ENCODE results near the gene TTC39C.

The TTC39C gene

DNA sequence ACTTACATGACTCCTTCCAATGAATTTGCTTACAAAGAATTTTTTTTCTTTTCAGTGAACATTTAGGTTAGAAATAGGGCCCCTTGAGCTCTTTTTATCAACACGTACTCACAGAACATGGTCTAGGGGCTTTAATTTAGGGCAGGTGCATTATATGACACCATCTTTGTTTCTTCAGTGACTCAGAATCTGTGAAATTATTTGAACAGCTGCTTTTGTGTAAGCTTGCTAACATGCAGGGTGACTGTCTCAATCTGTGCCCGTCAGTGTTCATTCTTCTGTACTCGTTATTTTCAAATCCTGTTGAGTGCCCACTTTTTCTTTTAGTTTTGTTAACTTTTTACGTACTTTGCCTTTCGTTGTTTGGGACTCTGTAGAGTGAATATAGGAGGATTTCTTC is 71.5 kb downstream of the TTC39C start:
- no peak for DNase-seq (ENCODE audit: low read depth)

DNA sequence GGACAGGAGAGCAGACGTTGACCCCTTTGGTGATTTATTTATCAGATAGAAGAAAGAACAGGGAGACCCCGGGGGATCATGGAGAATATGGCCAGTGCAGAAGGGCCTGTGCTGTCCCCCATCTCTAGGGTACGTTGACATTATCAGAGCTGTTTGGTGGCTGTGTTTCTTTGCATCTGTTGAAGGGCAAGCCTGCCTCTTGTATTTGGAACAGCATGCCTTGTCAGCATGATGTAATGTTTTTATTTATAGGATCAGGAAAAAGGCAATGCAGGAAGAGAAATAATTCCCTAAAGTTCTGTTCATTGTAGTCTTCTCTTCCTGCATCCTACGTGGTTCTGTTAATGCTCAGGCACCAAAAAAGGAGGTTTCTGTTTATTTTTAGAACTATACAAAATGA is 74.5 kb downstream of the TTC39C start:
- DNase-seq (ENCODE audit: low read depth): no peak

DNA sequence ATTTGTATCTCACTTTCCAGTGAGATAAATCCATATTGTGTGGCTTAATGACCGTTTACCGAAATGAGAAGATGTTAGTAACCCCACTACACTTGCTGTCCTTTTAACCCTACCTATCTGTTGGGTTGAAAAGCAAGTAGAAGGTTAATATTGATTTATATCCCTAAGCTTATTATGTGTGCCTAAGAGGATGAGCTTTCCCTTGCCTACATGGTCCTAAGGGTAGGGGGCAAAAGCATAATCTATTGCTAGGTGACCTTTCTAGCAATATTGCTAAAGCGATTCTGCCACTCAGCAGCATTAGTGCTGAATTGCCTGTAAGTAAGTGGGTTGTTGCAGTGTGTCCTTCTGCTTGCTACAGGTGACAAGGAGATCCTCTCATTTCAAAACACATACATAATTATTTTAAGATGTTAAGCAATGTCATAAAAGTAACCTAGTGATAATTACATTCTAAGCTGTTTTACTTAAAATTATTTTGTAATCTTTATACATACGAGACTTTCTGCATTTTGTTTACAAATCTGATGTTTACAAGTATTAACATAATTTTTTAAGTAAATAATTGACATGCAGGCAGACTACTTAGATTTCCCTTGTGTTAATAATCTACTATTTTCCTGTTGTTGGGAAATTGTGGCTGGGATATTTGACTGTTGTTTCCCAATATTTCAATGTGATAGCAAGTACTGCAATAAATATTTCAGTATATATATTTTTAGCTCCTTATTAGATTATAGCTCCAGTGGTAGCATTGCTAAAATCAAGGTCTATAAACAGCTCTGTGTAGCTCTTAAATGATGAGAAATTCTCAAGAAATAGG is 75.2 kb downstream of the TTC39C start:
- DNase-seq (ENCODE audit: low read depth): no peak

DNA sequence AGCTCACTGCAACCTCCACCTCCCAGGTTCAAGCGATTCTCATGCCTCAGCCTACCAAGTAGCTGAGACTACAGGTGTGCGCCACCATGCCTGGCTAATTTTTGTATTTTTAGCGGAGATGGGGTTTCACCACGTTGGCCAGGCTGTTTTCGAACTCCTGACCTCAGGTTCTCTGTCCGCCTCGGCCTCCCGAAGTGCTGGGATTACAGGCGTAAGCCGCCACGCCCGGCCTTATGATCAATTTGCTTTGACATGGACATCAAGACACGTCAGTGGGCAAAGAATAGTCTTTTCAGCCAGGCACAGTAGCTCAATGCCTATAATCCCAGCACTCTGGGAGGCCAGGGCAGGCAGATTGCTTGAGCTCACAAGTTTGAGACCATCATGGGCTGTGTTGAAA is 76.3 kb downstream of the TTC39C start:
- DNase-seq (ENCODE audit: low read depth): no peak

DNA sequence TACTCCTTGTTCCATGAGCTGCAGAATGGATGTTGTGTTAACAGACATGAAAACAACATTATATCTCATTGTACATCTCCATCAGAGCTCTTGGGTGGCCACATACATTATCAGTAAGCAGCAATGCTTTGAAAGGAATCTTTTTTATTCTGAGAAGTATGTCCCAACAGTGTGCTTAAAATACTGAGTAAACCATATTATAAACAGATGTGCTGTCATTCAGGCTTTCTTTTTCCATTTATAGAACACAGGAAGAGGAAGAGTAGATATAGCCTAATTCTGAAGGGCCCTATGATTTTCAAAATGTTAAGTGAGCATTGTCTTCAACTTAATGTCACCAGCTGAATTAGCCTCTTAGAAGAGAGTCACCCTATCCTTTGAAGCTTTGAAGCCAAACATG is 80.0 kb downstream of the TTC39C start:
- no peak for DNase-seq (ENCODE audit: low read depth)

DNA sequence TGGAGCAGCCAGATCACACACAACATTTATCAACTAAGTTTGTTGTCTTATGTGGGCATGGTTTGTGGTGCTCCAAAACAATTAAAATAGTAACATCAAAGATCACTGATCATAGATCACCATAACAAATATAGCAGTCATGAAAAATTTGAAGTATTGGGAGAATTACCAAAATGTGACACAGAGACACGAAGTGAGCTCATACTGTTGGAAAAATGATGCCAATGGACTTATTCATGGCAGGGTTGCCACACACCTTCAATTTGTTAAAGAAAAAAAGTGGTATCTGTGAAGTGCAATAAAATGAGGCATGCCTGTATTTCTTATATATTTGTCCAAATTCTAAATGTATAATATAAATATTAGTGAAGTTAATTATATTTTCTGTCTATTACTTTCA is 81.4 kb downstream of the TTC39C start:
- peak; percentile 23 for DNase-seq (ENCODE audit: low read depth)

DNA sequence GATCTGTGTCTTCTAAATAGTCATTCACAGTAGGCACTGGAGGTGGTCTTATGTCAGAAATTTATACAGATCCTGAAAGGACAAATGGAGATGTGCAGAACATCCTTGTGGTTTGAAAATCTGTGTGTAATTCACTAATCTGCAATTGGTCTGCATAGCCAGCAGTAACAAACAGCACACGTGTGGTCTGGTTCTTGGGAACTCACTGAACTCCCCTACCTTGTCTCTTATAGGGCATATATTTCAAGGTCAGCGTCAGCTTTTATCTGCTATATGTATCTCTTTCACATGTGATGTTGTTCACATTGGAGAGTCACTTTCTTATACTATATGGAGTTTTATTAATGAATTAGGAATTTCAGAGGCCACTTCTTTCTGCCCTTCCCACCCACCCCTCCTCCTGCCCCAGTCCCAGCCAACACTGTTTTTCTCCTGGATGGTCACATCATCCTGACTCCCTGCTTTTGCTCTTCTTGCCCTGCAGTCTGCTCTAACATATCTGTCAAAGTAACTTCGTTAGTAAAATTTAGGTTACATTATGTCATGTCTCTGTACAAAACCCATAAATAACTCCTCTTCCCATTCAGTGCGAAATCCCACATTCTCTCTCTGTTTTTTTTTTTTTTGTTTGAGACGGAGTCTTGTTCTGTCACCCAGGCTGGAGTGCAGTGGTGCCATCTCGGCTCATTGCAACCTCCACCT is 88.9 kb downstream of the TTC39C start:
- no peak for DNase-seq (ENCODE audit: low read depth)

DNA sequence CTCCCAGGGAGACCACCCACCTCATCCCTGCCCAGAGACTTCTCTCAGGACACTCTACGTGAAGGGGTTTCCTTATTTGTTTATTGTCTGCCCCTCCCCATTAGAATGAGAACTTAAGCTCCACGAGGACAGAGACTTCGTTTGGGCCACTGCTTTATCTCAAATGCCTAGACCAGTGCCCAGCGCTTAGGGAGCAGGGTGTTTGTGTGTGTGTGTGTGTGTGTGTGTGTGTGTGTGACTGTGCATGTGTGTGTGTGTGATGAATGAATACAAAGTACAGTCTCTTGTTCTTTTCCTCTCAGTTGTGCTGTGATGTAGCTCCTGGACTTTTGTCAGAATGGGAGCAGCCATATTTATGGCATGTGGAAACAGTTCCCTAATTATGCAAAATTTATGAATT is 89.9 kb downstream of the TTC39C start:
- DNase-seq (ENCODE audit: low read depth): no peak

DNA sequence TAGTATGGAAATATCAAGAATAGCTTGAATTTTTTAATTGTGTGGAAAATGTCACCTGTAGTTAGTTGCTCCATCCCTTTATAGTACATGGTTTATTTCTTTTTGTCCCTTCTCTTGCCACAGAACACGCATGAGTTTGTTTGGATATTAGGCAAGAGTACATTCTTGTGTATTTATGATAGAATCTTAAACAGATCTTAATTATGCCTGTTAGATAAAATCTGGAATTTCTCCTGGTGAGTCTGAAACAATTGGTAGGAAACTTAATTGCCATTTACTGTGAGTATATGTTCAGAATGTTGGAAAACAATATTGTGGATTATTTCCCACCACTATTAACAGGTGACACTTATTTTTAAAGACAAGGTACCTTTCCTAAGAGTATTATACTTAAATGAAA is 94.1 kb downstream of the TTC39C start:
- DNase-seq (ENCODE audit: low read depth): no peak

DNA sequence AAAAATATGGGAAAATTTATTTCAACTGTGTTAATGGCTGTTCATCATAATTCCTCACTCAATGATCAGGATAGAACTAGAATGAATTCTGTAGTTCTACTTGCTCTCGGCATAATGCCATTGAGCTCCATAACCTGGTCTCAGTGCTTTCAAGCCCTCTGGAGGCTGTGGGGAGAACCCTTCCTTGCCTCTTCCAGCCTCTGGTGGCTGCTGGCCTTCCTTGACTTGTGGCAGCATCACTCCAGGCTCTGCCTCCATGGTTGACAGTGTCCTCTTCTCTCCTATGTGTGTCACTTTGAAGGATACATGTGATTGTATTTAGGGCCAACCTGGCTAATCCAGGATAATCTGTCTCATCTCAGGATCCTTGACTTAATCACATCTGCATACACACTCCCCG is 97.4 kb downstream of the TTC39C start:
- DNase-seq (ENCODE audit: low read depth): no peak

DNA sequence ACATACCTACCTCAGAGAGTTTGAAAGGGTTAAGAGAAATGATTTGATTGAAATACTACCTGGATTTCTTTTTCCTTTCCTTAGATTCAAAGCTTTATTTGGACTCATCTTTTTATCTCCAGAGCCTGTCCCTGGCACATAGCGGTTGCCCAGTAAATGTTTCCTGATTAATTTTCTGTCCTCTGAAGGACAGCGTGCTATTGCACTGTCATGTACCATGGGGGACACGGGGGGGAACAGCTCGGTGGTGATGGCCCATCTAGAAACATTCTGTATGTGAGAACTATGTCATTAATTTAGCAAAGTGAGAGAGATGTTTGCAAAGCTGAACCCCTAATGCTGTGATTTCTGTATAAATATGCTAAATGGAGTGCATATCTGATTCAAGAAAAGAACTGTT is 97.9 kb downstream of the TTC39C start:
- no peak for DNase-seq (ENCODE audit: low read depth)

DNA sequence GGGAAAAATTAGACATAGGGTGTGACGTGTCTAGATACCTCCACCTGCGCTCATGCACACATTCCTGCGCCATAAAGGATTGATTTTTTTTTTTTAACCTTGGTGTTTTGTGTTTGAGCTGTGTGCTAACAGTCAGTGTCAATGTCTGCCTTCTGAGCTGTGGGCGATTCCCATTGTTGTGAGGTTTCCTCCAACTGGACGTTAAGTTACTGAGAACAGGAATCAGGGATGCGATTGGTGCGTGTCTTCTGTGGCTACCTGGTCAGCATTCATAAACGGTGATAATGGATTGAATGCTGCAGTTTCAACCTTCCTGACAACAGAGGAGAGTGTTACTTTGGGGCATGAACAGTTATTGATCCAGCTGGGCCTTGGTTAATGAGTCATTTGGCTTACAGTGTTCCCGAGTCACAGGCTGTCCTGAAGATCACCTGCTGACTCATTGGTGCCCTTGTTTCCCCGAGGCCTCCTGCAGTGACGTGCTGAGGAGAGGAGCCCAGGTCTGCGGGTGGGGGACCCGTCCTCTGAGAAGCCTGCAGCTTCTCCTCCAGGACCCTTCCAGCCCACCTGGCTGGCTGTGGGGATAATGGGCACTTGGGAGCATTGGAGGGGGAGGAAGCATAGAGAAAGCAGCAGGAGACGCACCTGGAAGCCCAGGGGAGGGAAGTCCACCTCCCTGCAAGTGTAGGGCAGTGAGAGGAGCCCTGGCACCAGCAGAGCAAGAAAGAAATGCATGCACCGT is 98.5 kb downstream of the TTC39C start:
- DNase-seq (ENCODE audit: low read depth): no peak

DNA sequence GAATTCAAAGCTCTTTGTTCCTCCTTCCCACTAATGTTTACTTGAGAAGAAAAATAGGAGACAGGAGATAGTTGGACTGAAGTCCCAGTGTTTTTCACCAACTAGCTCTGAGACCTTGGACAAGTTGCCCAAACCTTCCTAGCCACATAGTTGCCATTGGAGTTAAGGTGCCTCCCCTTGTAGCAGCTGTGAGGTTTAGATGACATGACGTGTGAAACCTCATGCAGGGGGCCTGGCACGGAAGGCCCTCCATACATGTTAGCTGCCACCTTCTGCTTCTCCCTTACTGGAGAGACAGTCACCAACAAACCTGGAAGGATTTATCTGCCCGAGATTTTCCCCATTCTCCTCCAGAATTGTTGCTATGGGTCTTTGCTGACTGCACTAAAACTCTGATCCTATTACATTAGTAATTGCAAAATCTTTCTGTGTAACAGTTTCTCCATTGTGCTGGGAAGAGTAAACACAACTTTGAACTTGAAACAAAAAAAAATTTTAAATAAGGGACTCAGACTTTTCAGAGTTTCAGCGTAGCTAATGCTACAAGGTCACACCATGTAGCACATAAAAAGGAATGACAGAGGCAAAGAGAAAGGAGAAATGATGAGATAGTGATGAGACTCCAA is 100.5 kb downstream of the TTC39C start:
- DNase-seq (ENCODE audit: low read depth): no peak

DNA sequence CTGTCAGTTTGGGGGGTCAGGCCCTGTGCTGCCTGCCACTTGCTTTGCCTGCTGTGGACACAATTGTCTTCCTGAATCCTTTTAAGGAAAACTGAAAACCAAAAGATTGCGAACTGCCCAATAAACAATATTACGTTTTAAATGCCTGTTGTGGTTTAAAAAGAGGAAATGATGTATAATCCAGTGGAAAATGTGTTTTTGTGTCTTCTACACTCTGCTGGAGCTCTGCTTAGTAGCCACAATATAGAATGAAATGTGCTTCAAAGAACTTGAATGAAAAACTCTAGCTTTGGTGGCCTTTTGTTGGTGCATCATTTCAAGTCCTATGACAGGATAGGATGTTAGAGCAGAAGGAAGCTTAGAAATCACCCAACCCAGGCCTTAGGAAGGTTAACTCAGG is 101.1 kb downstream of the TTC39C start:
- DNase-seq (ENCODE audit: low read depth): no peak

DNA sequence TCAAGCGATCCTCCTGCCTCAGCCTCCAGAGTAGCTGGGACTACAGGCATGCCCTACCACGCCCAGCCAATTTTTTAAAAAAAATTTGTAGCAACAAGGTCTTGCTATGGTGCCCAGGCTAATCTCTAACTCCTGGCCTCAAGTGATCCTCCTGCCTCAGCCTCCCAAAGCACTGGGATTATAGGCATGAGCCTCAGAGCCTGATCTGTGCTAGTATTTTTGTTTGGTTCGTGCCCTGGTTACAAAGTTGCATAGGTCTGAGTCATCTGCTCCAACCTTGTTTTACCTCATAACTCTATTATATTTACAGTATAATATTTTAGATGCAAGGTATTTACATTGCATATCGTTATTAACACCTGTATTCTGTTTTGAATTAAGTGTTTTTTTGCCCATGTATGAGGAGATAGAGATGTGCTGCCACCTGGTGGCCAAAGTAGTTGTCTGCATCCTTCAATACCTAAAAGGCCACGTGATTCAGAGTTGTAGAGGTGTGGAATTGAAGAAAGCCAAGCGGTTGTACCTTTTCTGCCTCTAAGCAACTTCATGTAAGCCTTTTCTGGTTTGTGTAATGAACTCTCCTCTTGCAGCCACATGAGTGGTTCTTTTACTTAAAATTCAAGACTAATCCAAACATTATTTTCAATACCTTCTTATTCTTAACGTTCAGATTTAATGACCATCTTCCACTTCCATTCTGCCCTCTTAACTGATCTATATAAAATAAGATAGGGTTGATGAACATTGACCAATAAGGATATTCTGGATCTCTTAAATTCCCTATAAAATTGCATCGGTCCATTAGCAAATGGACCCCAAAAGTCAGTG is 104.4 kb downstream of the TTC39C start:
- no peak for DNase-seq (ENCODE audit: low read depth)

DNA sequence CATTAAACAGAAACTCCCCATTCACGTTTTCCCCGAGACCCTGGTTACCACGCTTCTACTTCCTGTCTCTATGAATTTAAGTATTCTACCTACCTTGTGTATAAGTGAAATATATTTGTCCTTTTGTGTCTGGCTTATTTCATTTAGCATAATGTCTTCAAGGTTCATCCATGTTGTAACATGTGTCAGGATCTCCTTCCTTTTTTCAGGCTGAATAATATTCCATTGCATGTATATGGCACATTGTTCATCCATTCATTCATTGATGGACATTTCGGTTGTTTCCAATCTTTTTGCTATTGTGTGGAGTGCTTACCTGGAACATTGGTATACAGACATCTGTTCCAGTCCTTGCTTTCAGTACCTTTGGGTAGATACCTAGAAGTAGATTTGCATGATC is 106.1 kb downstream of the TTC39C start:
- DNase-seq (ENCODE audit: low read depth): no peak

DNA sequence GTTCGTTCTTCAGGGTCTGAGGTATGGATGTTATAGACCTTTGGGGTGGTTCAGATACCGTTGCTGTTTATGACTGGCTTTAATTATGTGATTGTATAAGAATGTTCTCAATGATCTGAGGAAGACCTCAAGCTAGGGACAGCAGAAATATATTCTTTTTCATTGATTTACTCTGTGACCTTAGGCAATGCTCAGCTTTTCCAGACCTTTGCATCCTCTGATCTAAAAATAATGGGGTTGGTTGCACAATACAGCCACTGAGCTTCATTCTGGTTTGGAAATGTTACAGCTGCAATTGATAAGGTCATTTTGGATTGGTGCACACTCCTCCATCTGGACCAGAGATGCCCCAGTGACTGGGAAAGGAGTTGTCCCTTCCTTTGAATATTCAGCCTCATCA is 107.1 kb downstream of the TTC39C start:
- no peak for DNase-seq (ENCODE audit: low read depth)

DNA sequence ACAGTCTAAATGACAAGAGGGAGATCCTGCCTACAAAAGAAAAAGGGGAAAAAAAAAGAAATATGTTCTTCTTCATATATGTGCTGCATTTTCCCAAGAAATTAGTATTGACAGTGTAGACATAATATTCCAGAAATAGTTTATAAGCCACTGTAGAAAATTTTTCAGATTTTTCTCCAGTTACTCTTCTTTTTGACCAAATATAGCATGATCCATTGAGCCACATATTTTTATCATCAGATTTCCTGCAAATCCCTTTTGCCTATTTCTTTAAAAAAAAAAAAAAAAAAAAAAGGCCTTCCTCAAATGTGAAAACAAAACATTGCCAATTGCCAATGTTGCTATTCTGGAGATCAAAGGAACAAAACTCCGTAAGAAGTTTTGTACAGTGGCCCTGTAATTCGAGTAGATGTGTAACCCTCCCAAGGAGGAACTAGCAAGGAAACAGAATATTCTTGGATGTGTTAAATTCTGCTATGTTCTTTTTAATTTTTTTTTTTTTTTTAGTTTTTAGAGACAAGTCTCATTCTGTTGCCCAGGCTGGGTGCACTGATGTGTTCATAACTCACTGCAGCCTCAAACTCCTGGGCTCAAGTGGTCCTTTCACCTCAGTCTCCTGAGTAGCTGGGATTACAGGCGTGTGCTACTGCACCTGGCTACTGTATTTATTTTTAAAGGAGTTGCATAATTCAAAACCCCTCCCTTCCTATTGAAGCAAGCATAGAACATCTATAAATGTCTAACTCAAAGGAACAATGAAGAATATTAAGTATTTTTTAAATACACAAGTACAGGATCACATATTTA is 111.8 kb downstream of the TTC39C start:
- DNase-seq (ENCODE audit: low read depth): no peak

DNA sequence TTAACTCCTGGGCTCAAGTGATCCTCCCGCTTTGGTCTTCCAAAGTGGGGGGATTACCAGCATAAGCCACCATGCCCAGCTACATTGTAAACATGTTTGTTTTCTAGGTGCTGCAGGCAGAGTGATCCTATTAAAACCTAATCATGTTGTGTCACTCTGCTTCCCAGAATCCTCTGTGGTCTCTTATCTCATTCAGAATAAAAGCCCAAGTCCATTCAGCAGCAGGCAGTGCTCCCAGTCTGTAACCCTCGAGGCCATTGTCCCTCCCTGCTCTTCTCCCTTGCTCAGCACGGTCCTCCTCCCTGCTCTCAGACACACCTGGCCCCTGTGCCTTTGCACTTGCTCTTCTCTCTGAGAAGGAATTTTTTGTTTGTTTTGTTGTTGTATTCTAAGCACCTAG is 113.2 kb downstream of the TTC39C start:
- DNase-seq (ENCODE audit: low read depth): no peak

DNA sequence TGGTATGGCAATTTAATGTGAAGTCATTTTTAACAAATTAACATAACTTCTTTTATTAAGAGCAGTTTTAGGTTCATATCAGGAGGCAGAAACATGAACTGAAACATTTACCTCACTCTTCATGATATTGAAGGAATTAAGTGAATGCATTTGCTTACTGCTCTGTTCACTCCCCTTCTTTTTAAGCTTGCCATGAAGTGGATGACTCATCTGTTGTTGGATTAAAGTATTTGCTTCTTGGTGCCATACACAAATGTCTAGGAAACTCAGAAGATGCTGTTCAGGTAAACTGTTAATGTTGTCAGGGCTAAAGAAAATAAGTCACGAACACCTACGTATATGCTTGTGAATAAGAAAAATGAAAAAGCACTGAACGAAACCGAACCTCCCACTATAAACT is 114.1 kb downstream of the TTC39C start:
- DNase-seq (ENCODE audit: low read depth): no peak

DNA sequence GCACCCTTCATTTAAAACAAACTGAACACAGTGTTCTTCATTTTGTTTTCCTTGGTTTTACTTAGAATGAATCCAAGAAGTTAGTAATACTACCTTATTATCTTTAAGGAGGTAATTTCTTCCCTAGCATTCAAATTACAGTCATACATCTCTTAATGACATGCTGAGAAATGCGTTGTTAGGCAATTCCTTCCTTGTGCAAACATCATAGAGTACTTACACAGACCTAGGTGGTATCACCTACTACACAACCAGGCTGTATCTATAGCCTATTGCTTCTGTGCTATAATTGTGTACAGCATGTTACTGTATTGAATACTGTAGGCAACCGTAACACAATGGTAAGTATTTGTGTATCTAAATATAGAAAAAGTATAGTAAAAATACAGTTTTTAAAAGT is 115.9 kb downstream of the TTC39C start:
- no peak for DNase-seq (ENCODE audit: low read depth)
